DMS79 treated with DMSO at 0.1 percent for 48 hours (cell line): Measurements from ENCODE around the gene NSG2.

ENCODE experiments used
- DNase-seq: peaks from one replicate; lab custom pipeline; 2025; lab: John Stamatoyannopoulos, UW

The NSG2 gene

DNA sequence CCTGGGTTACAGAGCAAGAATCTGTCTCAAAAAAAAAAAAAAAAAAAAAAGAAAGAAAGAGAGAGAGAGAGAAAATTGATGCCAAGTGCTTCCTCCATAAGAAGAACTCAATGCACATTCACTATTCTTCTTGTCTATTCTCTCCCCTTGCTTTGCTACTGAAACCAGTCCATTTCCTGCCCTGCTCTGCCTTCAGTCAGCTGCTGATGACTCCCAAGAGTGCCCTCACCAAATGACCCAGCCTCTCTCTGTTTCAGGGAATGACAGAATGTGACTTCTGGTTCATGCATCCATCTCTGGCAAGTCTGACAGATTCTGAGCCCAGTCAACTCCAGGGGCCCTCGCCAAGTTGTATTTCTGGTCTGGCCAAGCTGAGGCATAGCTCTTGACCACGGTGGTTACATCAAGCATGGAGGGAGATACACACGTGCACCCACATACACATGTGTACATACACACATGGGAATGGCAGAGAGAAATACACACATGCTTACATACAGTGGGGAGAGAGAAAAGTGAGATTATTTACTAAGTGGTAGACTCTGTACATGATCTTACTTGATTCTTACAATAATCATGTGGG is 106.2 kb downstream of the NSG2 start:
- no peak for DNase-seq

DNA sequence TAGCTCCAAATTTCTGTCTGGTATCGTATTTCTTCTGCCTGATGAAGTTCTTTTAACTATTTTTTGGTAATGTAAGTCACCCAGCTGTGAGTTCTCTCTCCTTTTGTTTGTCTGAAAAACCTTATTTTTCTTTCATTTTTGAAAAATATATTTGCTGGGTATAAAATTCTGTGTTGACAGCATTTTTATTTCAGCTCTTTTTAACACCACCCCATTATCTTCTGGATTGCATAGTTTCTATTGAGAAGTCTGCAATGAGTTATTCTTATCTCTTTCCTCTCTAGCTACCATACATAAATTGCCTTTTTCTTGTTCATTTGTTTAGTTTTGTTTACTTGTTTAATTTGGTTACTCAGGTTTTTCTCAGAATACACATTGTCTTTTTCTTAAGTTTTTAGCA is 109.1 kb downstream of the NSG2 start:
- no peak for DNase-seq

- DNase-seq: no peak
Observed at GRCh38 chr5:174155281-174155680, 109.8 kb downstream of the NSG2 start.

GRCh38 chr5:174155706-174156105 is 110.2 kb downstream of the NSG2 start:
- no peak for DNase-seq

DNA sequence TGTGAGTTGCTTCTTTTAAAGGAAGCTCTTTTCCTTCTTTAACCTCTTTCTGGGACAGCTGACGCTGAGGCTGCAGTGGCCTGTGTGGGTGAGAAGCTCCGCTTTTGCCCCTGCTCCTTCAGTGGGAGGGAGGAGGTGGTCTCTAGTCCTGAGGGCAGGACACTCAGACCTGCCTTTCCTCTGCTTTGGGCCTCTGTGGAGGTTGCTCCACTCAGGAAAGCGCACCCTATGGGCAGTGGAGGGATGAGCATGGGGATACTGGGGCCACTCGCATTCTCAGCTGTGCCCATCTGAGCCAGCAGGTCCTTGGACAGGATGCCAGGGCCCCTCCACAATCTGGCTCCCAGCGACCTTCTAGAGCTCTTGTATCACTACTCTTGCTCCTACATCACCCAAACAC is 111.5 kb downstream of the NSG2 start:
- no peak for DNase-seq
